HG02938 (cell line): ENCODE data around the gene NEUROD1.
"Not testable (repeated sequence)": the region's sequence is repeated elsewhere in the genome, so short reads cannot be mapped to it uniquely, and the experiment has no call there.

ENCODE experiments used
- ATAC-seq: cut with Tn5 transposase; IDR thresholded peaks from one replicate; pipeline ENCODE4 v1.9.1; 2021; ENCODE audit warnings: mild to moderate bottlenecking, moderate library complexity; ENCODE audit not compliant: unreplicated experiment

The NEUROD1 gene

DNA sequence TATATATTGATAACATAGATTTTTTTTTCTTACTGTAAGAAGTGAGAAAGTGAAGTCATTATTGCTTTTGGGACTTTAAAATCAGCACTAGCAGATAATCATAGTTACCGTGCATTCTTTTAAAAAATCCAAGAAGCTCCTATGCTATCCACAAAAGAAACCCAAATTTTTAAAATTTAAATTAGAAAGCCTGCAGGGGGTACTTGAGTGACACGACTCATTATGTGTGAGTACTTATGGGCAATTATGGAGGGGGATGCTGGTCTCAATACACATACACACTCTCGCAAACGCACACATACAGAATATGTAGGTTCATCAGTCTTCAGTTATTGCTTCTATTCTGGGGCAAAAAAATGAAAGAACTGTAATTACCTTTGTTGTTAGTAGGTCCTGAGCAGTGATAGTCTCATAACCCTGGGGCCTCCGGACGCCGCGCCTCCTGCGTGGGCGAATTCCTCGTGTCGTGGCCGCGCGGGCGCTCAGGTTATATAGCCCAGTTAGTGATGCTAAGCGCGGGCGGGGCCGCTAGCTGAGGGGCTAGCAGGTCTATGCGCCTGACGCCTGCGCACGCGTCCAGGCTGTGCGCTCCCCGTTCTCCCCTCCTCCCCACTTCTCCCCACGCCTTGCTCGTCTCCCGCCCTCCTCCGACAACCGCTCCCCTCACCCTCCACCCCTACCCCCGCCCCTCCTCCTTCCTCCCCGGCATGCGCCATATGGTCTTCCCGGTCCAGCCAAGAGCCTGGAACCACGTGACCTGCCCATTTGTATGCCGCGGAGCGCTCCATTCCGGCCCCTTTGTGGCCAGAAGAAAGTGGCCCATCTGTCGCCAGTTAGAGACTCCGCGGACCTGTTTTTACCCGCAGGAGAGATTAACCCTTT lies at the start of gene NEUROD1:
TSS of gene NEUROD1 (minus strand) at position 463 of the 882 bp plus-strand sequence. CDS start 1,657 bp downstream, outside the sequence.
- ATAC-seq = no peak

DNA sequence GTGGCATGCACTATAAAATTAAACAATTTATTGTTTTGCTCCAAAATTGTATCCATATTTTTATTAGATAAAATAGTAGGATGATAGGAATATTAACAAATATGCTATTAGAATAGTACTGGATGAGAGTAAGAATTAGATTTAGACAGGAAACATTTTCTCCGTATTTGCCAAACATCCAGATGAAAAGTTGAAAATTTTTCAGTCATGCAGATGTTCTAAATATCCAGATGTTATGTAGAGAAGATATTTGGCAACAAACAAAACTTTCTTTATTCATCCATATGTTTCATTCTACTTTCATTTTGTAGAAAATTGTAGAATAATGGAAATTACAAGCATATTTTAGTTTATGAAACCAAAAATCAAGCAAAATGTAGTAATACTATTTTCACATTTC lies 45.2 kb upstream of the NEUROD1 start:
- ATAC-seq = no peak

DNA sequence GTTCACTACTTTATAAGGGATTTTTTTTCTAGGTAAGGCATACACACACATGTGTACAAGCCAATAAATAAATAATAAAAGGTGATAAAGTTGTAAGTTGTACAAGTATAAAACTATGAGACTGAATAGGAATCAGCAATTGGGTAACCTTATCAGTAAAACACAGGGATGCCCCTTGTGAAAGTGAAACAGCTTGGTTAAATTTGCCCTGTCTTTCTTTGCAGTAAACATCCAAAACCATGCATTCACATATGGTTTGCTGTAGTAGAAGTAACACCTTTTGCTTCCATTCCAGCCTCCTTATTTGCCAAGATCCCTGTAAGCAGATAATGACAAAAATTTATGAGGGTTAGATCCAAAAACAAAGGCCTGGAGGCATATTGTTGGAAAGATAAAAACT lies 44.3 kb upstream of the NEUROD1 start:
- ATAC-seq = no peak

DNA sequence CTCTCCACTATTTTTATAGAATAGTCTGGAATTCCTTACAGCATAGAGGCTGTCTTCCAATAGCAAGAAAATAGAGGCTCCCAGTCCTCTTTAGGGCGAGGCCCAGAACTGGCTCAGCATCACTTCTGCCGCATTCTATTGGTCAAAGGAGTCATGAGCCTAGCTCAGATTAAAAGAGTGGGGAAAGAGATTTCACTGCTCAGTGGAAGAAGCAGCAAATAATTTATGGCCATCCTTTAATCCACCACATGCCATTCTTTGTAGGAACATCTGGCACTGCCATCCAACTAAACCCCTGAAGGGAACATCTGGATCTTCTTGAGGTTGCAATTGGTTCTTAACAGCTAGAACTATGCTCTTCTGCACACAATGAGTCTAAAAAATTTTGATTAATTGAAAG lies 43.4 kb upstream of the NEUROD1 start:
- no peak for ATAC-seq

DNA sequence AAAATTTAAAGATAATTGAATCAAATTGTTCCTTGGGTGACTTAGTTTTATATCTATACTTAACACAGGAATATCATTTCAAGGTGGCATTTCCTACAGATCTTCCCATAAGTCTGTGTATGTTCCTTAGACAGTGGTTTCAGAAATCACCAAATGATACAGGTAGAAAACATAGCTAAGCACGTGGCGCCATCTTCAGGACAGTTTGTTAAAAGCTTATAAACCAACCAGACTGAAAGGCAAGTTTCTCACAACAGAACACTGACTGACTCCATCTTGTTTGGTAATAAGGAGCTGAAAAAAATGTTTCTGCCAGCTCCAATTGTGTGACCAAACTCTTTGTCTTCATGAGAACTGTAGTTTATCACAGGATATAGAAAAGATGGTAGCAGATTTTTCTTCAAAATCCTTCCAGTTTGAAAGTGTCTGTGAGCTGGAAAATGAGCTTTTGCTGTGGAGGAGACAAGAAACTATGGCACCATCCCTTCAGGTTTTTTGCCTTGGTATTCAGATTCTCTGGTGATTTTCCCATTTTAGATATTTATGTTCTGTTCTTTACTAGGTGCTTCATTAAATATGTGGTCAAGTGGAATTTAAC lies 34.8 kb upstream of the NEUROD1 start:
- peak; percentile 89 for ATAC-seq

DNA sequence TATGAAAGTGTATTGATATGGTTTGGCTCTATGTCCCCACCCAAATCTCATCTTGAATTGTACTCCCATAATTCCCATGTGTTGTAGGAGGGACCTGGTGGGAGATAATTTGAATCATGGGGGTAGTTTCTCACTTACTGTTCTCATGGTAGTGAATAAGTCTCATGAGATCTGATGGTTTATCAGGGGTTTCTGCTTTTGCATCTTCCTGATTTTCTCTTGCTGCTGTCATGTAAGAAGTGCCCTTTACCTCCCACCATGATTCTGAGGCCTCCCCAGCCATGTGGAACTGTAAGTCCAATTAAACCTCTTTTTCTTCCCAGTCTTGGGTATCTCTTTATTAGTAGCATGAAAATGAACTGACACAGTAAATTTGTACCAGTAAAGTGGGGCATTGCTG lies 30.7 kb upstream of the NEUROD1 start:
- not testable (repeated sequence) for ATAC-seq

DNA sequence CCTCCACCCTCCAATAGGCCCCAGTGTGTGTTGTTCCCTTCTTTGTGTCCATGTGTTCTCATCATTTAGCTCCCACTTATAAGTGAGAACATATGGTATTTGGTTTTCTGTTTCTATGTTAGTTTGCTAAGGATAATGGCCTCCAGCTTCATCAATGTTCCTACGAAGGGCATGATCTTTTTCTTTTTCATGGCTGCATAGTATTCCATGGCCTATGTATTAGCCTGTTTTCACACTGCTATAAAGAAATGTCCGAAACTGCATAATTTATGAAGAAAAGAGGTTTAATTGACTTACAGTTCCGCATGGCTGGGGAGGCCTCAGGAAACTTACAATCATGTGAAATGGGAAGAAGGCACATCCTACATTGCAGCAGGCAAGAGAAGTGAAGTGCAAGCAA lies 22.2 kb upstream of the NEUROD1 start:
- ATAC-seq = not testable (repeated sequence)

DNA sequence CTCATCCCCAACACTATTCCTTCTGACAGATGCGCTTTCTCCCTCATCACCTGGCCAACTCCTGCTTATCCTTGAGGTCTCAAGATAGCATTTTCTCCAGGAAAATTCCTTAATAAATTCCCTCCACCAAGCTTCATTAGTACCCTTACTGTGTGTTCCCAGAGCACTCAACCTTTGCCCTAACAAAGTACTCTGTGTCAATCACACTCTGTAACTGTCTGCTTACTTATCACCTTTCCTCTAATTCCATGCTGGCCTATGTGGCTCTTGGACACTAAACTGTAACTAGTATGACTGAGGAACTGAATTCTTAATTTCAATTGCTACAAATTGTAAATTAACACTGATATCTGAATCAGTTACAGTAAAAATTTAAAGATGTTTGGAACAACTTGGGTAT lies 17.9 kb upstream of the NEUROD1 start:
- ATAC-seq = no peak

DNA sequence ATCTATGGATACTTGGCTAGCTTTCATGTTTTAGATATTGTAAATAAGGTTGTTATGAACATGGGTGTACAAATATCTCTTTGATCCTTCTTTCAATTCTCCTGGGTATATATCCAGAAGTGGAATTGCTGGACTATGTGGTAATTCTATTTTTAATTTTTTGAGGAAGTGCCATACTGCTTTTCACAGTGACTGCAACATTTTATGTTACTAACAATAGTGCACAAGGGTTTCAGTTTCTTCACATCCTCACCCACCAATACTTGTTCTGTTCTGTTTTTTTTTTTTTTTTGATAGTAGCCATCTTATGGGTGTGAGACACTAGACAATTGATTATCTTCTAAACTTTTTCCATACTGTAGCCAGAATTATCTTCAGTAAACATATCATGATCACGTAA lies 17.3 kb upstream of the NEUROD1 start:
- no peak for ATAC-seq

DNA sequence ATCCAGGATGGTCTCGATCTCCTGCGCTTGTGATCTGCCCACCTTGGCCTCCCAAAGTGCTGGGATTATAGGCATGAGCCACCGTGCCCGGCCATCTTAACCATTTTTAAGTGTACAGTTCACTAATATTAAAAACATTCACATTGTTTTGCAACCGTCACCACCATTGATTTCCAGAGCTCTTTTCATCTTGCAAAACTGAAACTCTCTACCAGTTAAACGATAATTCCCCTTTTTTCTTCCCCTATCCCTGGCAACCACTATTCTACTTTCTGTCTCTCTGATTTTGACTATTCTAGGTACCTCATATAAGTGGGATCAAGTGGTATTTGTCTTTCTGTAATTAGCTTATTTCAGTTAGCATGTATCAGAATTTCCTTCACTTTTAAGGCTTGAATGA lies 16.8 kb upstream of the NEUROD1 start:
- ATAC-seq = no peak

DNA sequence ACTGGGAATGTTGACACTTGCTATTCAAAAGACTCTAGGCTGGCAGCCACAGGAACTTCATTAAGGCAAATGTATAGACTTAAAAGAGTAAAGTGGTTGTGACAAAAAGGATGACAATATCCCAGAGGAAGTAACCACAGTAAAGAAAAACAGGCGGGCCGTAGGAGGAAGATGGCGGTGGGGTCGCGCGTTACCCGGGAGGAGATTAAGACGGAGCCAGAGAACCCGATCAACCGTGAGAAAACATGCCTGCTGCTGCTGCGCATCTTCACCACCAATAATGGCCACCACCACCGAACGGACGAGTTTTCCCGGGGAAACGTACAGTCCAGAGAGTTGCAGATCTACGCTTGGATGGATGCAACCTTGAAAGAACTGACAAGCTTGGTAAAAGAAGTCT lies 14.0 kb upstream of the NEUROD1 start:
- no peak for ATAC-seq

DNA sequence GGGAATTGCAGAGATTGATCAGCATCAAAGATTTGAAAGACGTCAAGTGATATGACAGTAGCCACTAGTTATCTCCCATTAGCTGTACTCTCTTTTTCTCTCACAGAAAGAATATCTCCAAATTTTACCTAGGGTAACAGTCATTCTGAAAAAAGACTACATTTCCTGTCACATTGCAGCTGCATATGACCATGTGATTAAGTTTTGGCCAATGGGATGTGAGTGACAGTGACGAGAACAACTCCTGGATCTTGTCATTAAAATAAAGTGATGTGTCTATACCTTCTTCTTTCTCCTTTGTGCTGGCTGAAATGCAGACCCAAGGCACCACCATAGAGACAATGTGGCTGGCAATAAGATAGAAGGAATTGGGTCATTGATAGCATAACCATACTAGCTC lies 10.5 kb upstream of the NEUROD1 start:
- no peak for ATAC-seq

DNA sequence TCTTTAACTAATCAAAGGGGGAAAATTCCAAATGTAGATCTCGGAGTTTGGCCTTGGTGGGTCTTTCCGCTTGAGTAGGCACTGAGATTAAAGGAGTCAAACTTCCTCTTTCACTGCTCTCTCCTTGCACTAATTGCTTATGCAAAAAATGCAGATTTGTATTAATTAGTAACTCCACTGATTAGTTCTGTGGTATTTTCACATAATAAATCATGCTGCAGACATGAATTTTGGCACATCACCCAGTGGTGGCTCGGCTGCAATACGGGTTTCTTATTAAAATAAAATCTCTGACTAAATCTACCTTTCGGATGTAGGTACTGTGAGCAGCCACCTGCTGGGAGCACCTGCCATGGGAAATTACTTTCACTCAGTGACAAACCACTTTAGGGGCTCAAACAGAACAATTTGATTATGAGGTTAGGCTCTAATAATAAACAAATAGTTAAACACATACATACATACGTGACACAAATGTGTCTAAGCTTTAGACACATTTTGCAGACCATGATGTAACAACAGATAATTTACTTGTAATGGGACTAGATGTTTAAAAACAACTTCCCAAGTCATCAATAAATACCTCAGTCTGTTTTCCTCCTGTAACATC lies 6.4 kb upstream of the NEUROD1 start:
- no peak for ATAC-seq

DNA sequence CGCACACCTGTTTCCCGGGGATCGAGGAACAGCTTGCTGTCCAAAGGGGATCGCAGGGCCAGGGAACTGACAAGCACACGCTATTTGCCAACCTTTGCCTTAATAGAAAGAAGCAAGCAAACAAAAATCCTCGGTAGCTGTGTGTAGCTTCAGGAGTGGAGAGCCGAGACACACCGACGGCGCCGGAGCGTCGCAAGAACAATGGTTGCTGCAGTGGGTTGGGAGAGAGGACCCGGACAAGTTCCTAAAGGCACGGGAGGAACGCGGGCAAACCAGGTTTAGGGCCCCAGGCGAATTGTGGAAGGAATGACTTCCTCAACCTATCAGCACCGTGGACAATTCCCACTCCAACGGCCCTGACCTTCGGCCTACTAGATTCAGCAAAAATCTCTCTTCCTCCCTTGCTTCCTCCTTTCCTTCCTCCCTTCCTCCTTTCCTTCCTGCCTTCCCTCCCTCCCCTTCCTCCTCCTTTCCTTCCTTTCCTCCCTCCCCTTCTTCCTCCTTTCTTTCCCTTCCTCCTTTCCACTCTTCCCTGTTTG lies 4.9 kb upstream of the NEUROD1 start:
- no peak for ATAC-seq

DNA sequence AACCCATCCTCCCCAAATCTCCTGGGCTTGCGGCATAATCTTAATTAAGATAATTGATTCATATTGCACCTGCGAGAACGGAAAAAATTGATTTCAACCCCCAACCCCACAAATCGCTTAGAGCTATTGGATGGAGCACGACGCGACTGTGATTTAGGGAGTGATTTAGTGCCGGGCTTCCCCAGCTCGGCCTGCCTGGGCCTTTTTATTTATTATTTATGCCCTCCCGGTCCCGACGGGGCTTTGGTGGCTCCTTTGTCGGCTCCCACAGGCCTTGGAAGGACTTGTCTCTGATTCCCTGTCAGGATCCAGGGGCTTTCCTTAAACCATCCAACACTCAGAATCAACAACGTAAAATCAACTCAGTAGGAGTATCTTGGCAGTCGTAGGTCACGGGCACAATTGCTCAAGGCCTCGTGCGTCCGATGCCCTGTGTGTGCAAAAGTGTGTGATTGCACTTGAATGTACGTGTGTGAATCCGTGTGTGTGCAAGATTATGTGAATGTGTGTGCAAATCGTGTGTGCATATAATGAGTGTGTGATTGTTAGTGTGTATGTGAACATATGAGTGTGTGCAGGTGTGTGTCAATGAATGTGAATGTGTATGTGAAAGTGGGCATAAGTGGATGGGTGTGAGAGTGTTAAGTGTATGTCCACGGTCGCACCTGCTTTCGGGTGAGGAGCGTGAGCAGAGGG lies 4.3 kb upstream of the NEUROD1 start:
- ATAC-seq = no peak

DNA sequence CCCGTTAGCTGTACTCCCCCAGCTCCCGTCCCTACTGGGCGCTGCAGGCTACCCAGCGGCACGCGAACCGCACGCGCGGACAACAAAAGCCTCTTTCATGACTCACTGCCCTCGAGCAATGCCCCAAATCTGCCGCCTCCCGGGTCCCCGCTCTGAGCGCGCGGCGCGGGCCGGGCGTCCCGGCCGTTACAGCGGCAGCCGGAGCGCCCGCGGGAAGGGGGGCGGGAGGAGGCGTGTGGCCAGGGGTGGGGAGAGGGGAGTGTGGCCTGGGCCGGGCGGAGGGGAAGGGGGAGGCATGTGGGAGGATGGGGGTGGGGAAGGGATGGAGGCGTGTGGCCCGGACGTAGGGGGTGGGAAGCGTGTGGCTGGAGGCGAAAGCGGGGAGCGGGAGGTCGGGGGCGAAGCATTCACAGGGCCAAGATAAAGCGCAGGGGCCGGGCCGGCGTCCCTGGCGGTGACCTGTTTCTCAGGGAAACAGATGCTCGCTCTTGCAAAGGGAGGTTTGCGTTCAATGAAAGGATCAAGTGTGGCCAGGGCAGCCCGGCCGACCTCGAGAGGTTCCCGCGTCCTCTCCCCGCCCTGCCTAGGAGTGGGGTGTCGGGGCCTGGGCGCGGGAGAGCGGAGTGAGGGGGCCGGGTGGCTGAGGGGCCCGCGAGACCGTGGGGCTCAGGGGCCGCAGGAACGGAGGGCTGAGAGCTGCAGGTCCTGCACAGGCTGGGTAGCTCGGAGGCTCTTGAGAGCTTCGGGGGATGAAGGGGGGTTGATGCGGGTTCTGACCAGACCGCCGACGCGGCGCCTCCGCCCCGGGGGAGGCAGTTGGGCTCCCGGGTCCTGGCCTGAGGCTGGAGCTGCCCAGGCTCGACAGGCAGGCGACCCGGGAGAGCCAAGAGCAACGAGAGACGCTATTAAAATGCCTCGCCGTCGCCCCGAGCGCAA lies 3.5 kb upstream of the NEUROD1 start:
- ATAC-seq = no peak

DNA sequence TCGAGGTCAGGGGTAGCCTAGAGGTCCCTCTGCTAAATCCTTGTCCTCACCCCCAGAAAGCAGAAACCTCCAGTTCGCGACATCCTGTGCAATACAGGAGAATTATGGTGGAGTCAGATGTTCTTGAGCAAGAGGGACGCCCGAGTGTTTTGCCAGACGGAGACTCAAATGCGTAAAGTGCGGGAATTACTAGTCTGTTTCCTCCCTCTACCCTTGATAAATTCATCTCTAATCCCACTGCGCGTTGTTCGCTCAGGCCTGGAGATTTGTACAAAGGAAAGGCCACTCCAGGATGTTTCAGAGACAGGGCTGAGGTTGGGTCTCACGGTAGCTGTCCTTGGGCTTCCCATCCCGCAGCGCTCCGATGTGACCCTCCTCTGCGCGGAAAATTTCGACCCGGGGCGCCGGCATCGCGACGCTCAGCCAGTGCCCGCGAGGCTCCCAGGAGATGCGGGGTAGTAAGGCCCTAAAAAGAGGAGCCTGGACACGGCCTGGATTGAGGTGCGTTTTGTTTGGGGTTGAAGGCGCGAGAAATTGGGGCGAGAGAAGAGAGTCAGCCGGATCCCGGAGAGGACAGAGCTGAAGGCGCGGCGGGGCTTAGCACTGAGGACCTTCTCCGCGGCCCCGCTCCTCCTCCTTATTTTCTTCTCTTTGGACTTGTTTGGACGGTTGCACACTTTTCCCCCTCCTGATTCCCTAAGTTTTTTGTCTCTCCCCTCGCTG lies 2.6 kb upstream of the NEUROD1 start:
- ATAC-seq = no peak

DNA sequence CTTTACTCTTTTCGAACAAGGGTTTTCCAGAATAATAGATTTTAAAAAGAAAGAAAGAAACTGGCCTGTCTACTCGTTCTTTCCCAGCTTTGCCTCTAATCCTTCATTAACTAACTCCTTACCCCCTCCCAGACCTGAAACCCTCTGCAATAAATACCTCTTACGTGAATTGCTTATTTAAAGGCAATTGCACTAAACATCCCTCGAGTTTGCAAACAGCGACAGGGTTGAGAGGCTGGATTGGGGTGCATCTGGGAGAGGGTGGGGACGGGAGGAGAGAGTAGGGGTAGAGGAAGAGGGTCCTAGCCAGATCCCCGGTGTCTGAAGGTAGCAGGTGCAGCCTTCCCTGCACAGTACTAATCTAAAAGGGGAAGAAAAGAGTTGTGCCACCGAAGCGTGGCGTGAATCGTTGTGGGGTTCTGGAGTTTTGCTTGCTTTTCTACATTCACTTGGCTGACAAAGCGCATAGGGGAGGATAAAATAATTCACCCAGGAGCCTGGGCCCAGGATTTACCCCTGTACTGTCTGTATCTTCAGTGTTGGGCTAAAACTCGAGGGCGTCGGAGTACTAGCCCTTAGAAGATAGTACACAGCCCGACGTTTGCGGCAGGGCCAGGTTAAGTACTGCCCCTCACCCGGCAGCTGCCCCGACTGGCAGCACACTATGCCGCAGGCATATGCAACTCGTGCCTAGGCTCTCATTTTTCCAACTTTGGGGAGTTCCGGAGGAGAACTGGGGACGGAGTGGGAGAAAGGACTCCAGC lies 1.9 kb upstream of the NEUROD1 start:
- no peak for ATAC-seq
